Activated CD8-positive, alpha-beta memory T cell treated with anti-CD3 and anti-CD28 coated beads for 36 hours (primary cell): Measurements from ENCODE around the gene SPDYE6. TPM values are rescaled to one million over a fixed set of nuclear protein-coding genes. Genes with fewer than 3 reads are reported as not detected.
"Not testable (repeated sequence)": the region's sequence is repeated elsewhere in the genome, so short reads cannot be mapped to it uniquely, and the experiment has no call there.

ENCODE experiments used
- CTCF ChIA-PET: fragments of 350-600 bp; sonication (Branson Sonifier 250); formaldehyde crosslinking; loops from one replicate; lab custom pipeline; 2021; ENCODE audit warnings: antibody characterized with exemption; lab: Charles Lee
- POLR2A ChIA-PET: fragments of 350-600 bp; sonication (Branson Sonifier 250); formaldehyde crosslinking; loops from one replicate; lab custom pipeline; 2021; ENCODE audit warnings: antibody characterized with exemption; lab: Charles Lee
- total RNA-seq, 2 experiments: library from RNA; stranded (reverse); gene quantifications; one replicate each; pipeline ENCODE4 v1.2.3, GENCODE V29; 2021

The SPDYE6 gene, protein sequence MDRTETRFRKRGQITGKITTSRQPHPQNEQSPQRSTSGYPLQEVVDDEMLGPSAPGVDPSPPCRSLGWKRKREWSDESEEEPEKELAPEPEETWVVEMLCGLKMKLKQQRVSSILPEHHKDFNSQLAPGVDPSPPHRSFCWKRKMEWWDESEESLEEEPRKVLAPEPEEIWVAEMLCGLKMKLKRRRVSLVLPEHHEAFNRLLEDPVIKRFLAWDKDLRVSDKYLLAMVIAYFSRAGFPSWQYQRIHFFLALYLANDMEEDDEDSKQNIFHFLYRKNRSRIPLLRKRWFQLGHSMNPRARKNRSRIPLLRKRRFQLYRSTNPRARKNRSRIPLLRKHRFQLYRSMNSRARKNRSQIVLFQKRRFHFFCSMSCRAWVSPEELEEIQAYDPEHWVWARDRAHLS
- not detected for total RNA-seq

DNA sequence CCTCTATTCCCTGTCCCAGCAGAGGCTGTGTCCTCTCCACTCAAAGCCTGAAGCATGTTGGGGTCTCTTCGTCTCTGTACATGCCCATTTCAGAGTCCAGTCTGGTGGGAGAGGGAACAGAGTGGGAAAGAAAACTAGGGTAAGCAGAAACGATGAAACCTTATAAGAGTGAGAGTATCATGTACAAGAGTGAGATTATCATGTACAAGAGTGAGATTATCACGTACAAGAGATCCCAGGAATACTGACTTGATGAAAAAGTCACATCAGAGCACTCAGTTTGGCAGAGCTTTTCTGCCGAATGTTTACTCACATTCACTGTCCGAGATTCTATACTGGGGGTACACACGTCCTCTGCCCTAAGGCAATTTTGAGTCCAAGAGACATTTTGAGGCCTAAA lies at the start of gene SPDYE6:
TSS of gene SPDYE6 (minus strand) at position 101 of the 400 bp plus-strand sequence. CDS start 421 bp downstream, outside the sequence.
- POLR2A ChIA-PET = not testable (repeated sequence)

DNA sequence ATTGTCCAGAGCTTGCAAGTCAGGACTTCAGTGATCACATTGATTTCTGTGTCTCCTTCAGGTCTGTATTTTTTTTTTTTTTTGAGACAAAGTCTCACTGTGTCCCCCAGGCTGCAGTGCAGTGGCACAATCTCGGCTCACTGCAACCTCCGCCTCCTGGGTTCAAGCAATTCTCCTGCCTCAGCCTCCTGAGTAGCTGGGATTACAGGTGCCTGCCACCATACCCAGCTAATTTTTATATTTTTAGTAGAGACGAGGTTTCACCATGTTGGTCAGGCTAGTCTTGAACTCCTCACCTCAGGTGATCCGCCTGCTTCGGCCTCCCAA lies 48.6 kb upstream of the SPDYE6 start:
- CTCF ChIA-PET = interaction anchor here (0.8 to 2.8 kb wide), 10 partner anchors 8 to 47 kb away, joined by 3 to 14 read pairs (median 4); partner anchors contain the start of genes ORAI2 and PRKRIP1

More for the DNA sequence above, at the start of gene SPDYE6:
- CTCF ChIA-PET = not testable (repeated sequence)

DNA sequence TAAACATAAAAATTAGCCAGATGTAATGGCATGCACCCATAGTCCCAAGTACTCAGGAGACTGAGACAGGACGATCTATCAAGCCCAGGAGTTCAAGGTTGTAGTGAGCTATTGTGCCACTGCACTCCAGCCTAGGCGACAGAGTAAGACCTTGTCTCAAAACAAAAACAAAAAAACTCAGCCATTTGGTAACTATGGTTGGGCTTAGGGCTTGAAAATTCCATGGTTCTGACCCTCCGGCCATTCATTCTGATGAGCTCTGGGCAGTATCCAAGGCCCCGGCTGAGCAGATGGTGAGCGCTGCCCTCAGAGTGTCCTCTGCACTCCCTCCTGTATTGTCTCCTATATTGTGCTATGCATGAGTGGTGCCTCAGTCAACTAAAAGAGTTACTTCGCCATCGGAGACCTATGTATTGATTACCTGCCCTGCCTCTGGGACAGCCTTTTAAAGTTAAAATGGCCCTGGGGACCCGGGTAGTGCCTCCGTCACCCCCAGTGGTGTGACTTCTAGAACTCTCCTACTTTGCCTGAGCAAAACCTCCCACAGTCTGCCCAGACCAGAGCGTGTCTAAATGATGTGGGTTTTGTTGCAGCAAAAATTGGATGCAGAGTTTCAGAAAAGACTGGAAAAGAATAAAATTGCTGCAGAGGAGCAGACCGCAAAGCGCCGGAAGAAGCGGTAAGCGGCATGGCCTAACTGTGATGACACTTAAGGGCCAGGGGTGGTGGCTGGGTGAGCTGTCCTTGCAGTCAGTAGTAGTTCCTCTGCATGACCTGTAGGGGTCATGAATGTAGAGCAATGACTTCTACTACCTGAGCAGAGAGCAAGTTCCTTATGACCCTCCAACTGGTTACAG lies 48.0 kb upstream of the SPDYE6 start:
- CTCF ChIA-PET = interaction anchor here (0.5 to 2.8 kb wide), 13 partner anchors 7 to 597 kb away, joined by 3 to 14 read pairs (median 3); partner anchors contain the start of genes ORAI2 and PRKRIP1
- POLR2A ChIA-PET = interaction anchor here (0.6 to 0.7 kb wide), 4 partner anchors 19 to 126 kb away, joined by 3 to 4 read pairs (median 3); no protein-coding TSS in a partner anchor

More for the DNA sequence above, 48.6 kb upstream of the SPDYE6 start:
- POLR2A ChIA-PET = interaction anchor here (0.6 to 0.7 kb wide), 4 partner anchors 18 to 127 kb away, joined by 3 to 4 read pairs (median 3); no protein-coding TSS in a partner anchor

DNA sequence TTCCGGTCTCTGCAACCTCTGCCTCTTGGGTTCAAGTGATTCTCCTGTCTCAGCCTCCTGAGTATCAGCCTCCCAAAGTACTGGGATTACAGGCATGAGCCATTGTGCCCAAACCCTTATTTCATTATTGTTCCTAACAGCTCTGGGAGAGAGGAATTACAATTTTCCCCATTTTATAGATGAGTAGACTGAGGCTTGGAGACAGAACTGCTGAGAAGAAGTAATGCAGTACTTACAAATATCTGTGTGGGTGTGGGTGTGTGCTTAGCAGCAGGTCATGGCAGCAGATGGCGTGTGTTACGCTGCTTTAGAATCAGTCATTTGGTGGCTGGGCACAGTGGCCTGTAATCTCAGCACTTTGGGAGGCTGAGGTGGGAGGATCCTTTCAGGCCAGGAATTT lies 47.3 kb upstream of the SPDYE6 start:
- CTCF ChIA-PET = interaction anchor here (1.0 to 2.8 kb wide), 3 partner anchors 9 to 34 kb away, joined by 3 to 11 read pairs (median 3); no protein-coding TSS in a partner anchor

DNA sequence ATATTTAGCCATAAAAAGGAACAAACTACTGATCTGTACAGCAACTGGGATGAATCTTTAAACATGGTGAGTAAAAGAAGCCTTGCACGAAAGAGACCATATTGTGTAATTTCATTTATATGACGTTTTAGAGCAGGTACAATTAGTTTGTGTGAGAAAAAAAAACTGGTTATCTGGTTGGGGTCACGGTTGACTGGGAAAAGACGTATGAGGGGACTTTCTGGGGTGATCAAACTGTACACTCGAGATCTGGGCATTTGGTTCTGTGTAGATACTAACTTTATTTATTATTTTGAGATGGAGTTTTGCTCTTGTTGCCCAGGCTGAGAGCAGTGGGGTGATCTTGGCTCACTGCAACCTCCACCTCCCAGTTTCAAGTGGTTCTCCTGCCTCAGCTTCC lies 44.1 kb upstream of the SPDYE6 start:
- ChIA-PET CTCF (interaction anchor here (1.4 to 1.5 kb wide), 3 partner anchors 12 to 64 kb away, joined by 3 to 5 read pairs (median 3); partner anchors contain the start of genes ALKBH4 and LRWD1), POLR2A (no interaction called here)

More for the DNA sequence above, 47.3 kb upstream of the SPDYE6 start:
- POLR2A ChIA-PET = no interaction called here

DNA sequence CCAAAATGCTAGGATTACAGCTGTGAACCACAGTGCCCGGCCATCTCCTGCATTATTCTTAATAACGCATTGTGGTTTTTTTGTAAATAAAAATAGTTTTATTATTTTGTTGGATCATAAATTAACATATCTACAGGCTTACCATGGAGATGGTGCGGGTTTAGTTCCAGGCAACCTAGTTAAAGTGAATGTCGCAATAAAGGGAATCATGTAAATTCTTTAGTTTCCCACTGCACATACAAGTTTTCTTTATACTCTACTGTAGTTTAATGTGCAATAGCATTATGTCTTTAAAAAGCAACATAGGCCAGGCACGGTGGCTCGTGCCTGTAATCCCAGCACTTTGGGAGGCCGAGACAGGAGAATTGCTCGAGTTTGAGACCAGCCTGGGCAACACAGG lies 42.3 kb upstream of the SPDYE6 start:
- ChIA-PET CTCF (no interaction called here), POLR2A (interaction anchor here (0.6 kb wide), 1 partner anchor 50 kb away, joined by 4 read pairs; no protein-coding TSS in a partner anchor)

DNA sequence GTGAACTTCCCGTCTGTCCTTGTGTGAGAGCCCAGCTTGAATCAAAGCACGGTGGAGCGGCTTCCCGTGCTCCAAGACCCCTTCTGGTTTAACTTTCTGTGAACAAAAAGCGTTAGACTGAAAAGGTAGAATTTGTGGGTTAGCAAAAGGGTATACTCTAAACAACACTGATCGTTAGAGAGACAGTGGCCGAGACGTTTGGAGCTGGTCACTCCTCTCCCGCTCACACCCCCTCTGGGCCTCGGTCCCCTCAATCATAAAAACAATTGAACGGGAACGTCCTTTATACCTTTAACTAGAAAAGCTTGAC lies 40.4 kb upstream of the SPDYE6 start:
- CTCF ChIA-PET = interaction anchor here (0.9 to 3.8 kb wide), 4 partner anchors 8 to 109 kb away, joined by 3 to 9 read pairs (median 4); no protein-coding TSS in a partner anchor
- POLR2A ChIA-PET = interaction anchor here (0.5 kb wide), 1 partner anchor 21 kb away, joined by 7 read pairs; no protein-coding TSS in a partner anchor

DNA sequence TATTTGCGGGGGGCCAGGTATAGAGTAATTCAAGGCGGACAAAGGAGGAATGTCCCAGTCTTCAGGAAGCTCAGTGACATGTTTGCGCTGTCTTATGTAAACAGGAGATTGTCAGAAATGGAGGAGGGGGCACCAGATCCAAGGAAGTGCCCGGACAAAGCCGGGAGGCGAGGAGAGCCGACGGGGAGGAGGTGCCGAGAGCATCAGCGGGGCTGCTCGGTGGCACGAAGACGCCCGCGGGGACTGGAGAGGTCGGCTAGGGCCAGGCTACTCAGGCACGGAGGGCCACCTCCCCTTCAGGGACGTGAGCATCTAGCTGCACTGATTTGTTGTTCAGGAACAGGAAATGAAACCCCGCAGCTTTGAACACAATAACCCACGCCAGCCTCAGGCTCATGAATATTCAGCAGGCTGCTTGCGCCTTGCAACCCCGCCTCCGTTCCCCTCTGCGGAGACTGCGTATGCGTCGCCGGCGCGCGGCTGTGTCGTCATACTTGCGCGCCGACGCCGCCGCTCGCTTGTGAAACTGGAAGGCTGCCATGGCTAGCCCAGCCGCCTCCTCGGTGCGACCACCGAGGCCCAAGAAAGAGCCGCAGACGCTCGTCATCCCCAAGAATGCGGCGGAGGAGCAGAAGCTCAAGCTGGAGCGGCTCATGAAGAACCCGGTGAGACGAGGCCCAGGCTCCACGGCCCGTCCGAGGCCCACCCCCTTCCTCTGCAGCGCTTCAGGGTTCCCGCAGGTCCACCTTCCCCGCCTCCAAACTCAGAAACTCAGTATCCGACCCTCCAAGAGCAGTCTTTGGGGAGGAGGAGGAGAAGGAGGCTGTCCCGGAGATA lies 39.8 kb upstream of the SPDYE6 start, which contains the start of gene PRKRIP1:
TSS of gene PRKRIP1 (plus strand) at position 491 of the 837 bp plus-strand sequence. CDS start at position 540, 49 bp downstream.
- CTCF ChIA-PET = interaction anchor here (0.7 to 3.8 kb wide), 5 partner anchors 9 to 109 kb away, joined by 3 to 9 read pairs (median 3); no protein-coding TSS in a partner anchor
- POLR2A ChIA-PET = interaction anchor here (0.8 to 0.9 kb wide), 2 partner anchors 30 to 70 kb away, joined by 3 read pairs; no protein-coding TSS in a partner anchor

DNA sequence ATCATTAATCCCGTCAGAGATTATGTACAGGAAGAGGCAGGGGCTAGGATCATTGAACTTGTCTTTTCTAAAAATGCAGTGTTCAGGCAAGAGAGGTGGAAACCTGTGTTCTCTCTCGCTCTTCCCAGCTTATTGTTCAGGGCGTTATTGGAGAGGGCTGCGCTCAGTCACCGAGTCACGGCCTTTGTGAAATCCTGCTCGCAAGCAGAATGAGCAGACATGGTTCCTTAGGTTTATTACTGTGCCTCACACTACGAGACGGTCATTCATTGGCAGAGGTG lies 39.3 kb upstream of the SPDYE6 start:
- ChIA-PET CTCF (interaction anchor here (0.6 to 3.8 kb wide), 6 partner anchors 9 to 126 kb away, joined by 3 to 9 read pairs (median 4); no protein-coding TSS in a partner anchor), POLR2A (interaction anchor here (0.8 to 0.9 kb wide), 2 partner anchors 30 to 70 kb away, joined by 3 read pairs; no protein-coding TSS in a partner anchor)

DNA sequence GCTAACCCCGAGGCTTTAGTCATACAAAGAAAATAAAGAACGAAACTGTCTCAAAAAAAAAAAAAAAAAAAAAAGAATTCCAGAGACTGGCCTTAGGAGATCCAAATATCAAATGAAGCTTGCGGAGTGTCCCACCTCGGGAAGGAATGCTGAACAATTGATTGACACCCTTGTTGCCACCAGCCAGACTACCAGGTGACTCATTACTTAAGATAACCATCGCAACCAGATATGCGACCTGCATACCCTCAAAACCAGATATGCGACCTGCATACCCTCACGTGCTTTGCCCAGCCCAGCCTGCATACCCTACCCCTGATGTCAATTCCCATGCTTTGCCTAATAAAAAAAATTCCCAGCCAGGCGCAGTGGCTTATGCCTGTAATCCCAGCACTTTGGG lies 37.2 kb upstream of the SPDYE6 start:
- CTCF ChIA-PET = interaction anchor here (0.5 to 1.8 kb wide), 6 partner anchors 56 to 1623 kb away, joined by 3 to 5 read pairs (median 3); no protein-coding TSS in a partner anchor
- POLR2A ChIA-PET = interaction anchor here (0.6 kb wide), 1 partner anchor 56 kb away, joined by 10 read pairs; no protein-coding TSS in a partner anchor

DNA sequence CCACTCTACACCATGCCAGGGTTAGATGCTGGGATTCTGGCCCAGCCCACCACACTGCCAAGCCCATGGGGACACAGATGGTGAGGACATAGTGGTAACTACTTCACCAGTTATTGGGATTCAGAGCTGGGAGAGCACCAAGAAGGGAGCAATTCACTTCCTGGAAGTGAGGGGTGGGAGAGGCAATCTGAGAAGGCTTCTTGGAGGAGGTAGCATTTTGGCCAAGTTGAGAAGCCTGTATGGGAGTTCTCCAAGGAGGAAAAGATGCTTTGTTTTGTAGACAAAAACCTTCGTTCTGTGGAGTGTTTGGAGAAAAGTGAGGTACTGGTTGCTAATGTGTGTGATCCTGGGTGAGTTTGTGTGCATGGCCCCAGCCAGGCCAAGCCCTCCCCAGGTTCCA lies 36.1 kb upstream of the SPDYE6 start:
- ChIA-PET CTCF (interaction anchor here (0.6 to 1.6 kb wide), 3 partner anchors 33 to 112 kb away, joined by 3 to 6 read pairs (median 6); no protein-coding TSS in a partner anchor), POLR2A (no interaction called here)

DNA sequence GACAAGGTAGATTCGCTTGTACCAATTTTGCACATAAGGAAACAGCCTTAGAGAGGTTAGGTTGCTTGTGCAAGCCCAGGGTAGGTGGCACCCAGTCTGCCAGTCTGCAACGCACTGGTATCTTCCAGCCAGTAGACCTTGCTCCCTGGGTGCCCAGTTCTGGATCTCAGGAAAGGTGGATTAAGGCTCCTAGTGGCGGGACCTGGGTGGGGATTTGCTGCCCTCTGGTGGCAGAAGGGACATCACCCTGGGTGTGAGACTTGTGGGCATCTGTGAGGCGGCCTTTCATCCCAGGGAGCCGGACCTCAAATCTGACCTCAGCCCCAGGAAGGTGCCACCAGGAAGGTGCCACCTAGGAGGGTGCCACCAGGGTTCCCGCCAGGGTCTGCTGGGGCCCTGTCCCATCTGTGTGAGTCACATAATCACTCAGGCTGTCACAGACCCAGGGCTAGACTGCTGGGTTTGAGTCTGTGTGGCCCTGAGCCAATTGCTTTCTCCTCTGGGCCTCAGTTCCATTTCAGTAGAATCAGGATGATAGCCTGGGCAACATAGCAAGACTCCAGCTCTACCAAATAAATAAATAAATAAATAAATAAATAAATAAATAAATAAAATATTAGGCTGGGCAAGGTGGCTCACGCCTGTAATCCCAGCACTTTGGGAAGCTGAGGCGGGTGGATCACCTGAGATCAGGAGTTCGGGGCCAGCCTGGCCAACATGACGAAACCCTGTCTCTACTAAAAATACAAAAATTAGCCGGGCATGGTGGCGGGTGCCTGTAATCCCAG lies 34.6 kb upstream of the SPDYE6 start:
- ChIA-PET POLR2A (no interaction called here), CTCF (interaction anchor here (0.9 to 1.6 kb wide), 4 partner anchors 27 to 111 kb away, joined by 4 to 6 read pairs (median 6); no protein-coding TSS in a partner anchor)

DNA sequence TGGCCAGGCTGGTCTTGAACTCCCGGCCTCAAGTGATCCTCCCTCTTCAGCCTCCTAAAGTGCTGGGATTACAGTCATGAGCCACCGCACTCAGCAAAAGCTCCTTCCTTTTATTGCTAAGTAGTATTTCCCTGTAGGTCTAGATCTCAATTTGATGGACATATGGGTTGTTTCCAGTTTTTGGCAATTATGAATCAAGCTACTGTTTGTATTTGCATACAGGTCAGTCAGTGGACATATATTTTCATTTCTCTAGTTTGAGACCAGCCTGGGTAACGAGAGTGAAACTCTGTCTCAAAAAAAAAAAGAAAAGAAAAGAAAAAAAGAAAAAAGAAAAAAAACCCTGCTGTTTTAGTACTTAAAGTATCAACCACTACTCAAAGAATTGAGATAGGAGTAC lies 33.6 kb upstream of the SPDYE6 start:
- ChIA-PET POLR2A (interaction anchor here (0.6 kb wide), 1 partner anchor 112 kb away, joined by 3 read pairs; no protein-coding TSS in a partner anchor), CTCF (interaction anchor here (0.6 to 0.7 kb wide), 2 partner anchors 93 to 110 kb away, joined by 3 read pairs; no protein-coding TSS in a partner anchor)

DNA sequence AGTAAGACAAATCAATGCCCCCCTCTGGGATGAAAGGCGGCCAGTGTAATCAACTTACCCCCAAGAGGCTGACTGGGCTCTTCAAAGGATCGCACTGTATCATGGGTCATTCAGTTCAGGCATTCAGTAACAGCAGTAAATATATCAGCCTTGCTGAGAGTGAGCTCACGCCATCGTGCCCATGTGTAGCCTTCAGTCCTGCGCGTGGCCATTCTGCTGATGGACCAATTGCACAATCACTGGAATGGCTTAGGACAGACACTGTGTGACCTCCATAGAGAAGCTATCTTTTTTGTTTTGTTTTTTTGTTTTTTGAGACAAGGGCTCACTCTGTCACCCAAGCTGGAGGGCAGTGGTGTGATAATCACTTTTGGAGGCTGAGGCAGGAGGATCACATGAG lies 30.8 kb upstream of the SPDYE6 start:
- POLR2A ChIA-PET = no interaction called here
- CTCF ChIA-PET = interaction anchor here (1.2 kb wide), 1 partner anchor 18 kb away, joined by 3 read pairs; no protein-coding TSS in a partner anchor

DNA sequence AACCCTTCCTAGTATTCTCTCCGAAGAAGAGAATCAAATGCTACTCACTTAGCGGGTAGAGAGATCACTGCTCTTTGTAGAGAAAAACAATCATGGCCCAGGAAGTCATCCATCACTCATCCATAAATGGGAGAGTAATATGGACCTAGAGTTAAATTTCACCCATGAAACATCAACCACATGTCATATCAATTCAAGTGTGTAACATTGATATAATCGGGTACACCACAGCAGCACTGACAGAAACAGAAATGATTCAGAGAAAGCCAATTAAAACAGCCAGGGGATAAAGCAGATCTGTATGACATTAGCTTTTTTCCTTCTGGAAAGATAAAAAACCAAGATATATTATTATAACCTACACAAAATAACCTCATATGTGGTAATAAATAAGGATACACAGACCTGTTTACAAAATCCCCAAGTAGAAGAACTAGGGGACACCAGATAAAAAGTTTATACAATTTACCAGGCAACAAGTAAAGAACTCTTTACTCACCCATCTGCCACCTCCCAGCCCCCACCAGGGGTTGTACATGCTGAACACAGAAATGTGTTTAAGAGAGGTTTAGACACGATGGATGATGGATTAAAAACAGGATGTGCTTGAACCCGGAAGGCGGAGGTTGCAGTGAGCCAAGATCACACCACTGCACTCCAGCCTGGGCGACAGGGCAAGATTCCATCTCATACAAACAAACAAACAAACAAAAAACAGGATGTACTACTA lies 25.6 kb upstream of the SPDYE6 start:
- POLR2A ChIA-PET, CTCF ChIA-PET: not testable (repeated sequence)

DNA sequence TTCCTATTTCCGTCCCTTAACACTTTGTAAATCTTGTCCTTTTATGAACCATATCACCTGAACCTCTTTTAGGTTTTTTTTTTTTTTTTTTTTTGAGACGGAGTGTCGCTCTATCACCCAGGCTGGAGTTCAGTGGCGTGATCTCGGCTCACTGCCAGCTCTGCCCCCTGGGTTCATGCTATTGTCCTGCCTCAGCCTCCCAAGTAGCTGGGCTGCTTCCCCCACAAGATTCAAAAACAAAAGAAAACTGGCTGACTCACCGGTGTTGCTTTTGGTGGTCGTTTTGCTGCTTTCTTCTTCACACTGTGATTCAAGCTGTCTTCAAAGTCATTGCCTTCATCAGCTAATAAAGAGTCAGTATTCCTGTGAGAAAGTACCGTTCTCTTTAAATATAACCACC lies 24.6 kb upstream of the SPDYE6 start:
- CTCF ChIA-PET, POLR2A ChIA-PET: not testable (repeated sequence)
